HCT116 (cell line): ENCODE results near the gene LMBRD1. TPM values are rescaled to one million over a fixed set of nuclear protein-coding genes. Genes with fewer than 3 reads are reported as not detected.

Experiments used
- ATAC-seq: fragments of 200-7000 bp; cut with Tn5 transposase; 2 replicates; pipeline ENCODE4 v1.9.1; 2020; ENCODE audit warnings: mild to moderate bottlenecking, moderate library complexity
- BruUV-seq: library from RNA; stranded (reverse); fragments of 400-500 nt; replicated peaks from 2 replicates; lab custom pipeline; 2021; lab: Mats Ljungman, UMichigan
- CTCF ChIA-PET: fragments of 300-600 bp; sonication (Branson Sonifier 250); formaldehyde crosslinking; loops from one replicate; lab custom pipeline; 2021; ENCODE audit warnings: antibody characterized with exemption; lab: Charles Lee
- POLR2A ChIA-PET: fragments of 300-600, 350-600 bp; sonication (Branson Sonifier 250); formaldehyde crosslinking; loops from one replicate; lab custom pipeline; 2021; ENCODE audit warnings: antibody characterized with exemption; lab: Charles Lee
- RAD21 ChIA-PET, 2 experiments: fragments of 300-600 bp; sonication (Branson Sonifier 250); formaldehyde crosslinking; loops; one replicate each; lab custom pipeline; 2023; ENCODE audit warnings: low total read pairs in 2 of 2; ENCODE audit not compliant: uncharacterized antibody in 2 of 2, unreplicated experiment in 2 of 2, low non-redundant PET in 1 of 2; lab: Charles Lee
- DNase-seq: peaks from one replicate; pipeline ENCODE4 v3.0.0-alpha.2; 2010; ENCODE audit warnings: low read depth, low spot score
- H2AFZ ChIP-seq: fragments of 200-600 bp; shearing (Covaris generic), sonication (generic); 2 replicates; pipeline ENCODE4 v1.6.1; 2017; ENCODE audit warnings: low read depth, mixed run types, mixed read lengths, antibody characterized with exemption, low read length; ENCODE audit not compliant: poor library complexity, severe bottlenecking
- H3K27ac ChIP-seq: 2 replicates; pipeline ENCODE4 v1.5.1; 2012; ENCODE audit warnings: low read depth, low read length
- H3K27me3 ChIP-seq: fragments of 200-600 bp; sonication (generic); 2 replicates; pipeline ENCODE4 v1.6.1; 2016; ENCODE audit warnings: mixed run types, low read length, mixed read lengths; ENCODE audit not compliant: insufficient read depth
- H3K36me3 ChIP-seq, 2 experiments: fragments of 200-500 bp in 1 of 2; fragments of 200-600 bp in 1 of 2; sonication (Bioruptor generic) in 1 of 2; sonication (generic) in 1 of 2; 2 replicates each; pipeline versions ENCODE4 v1.5.1 to v1.6.1; 2014 to 2016; ENCODE audit warnings: low read length in 2 of 2, inconsistent platforms in 1 of 2, mixed read lengths in 1 of 2, mixed run types in 1 of 2; ENCODE audit not compliant: insufficient read depth in 2 of 2, control insufficient read depth in 1 of 2
- H3K4me1 ChIP-seq, 2 experiments: fragments of 200-600 bp in 1 of 2; sonication (generic) in 1 of 2; 2 replicates each; pipeline versions ENCODE4 v1.5.1 to v1.6.1; 2012 to 2017; ENCODE audit warnings: low read length in 2 of 2, inconsistent platforms in 1 of 2, mild to moderate bottlenecking in 1 of 2, mixed read lengths in 1 of 2, mixed run types in 1 of 2, moderate library complexity in 1 of 2; ENCODE audit not compliant: insufficient read depth in 2 of 2, control insufficient read depth in 1 of 2
- H3K4me2 ChIP-seq: fragments of 200-600 bp; sonication (generic); 2 replicates; pipeline ENCODE4 v1.6.1; 2017; ENCODE audit warnings: mixed run types, low read length, mixed read lengths
- H3K4me3 ChIP-seq, 2 experiments: fragments of 200-600 bp in 1 of 2; sonication (generic) in 1 of 2; replicated peaks in 1 of 2; 2 replicates each; pipeline ENCODE4 v1.5.1; 2011 to 2016; ENCODE audit warnings: low read length in 2 of 2, control low read depth in 1 of 2, low read depth in 1 of 2, mild to moderate bottlenecking in 1 of 2, mixed read lengths in 1 of 2, mixed run types in 1 of 2
- H3K79me2 ChIP-seq: fragments of 200-600 bp; sonication (generic); 2 replicates; pipeline ENCODE4 v1.6.1; 2017; ENCODE audit warnings: mild to moderate bottlenecking, mixed run types, low read length, moderate library complexity, mixed read lengths; ENCODE audit not compliant: insufficient read depth
- H3K9ac ChIP-seq: fragments of 200-600 bp; sonication (generic); 2 replicates; pipeline ENCODE4 v1.6.1; 2016; ENCODE audit warnings: low read length, mixed read lengths
- H3K9me2 ChIP-seq: fragments of 200-600 bp; sonication (generic), shearing (Covaris generic); 2 replicates; pipeline ENCODE4 v1.6.1; 2017; ENCODE audit warnings: mixed run types, mild to moderate bottlenecking, moderate library complexity; ENCODE audit not compliant: insufficient read depth
- H3K9me3 ChIP-seq, 2 experiments: fragments of 200-500 bp in 1 of 2; fragments of 200-600 bp in 1 of 2; sonication (Bioruptor generic) in 1 of 2; sonication (generic) in 1 of 2; 2 replicates each; pipeline ENCODE4 v1.6.1; 2014 to 2017; ENCODE audit warnings: low read length in 2 of 2, mixed read lengths in 2 of 2, inconsistent platforms in 1 of 2, low read depth in 1 of 2, mild to moderate bottlenecking in 1 of 2, mixed run types in 1 of 2, moderate library complexity in 1 of 2; ENCODE audit not compliant: control insufficient read depth in 1 of 2, insufficient read depth in 1 of 2
- H4K20me1 ChIP-seq: fragments of 200-600 bp; sonication (generic), shearing (Covaris generic); 2 replicates; pipeline ENCODE4 v1.6.1; 2017; ENCODE audit warnings: mixed run types, mild to moderate bottlenecking, moderate library complexity; ENCODE audit not compliant: insufficient read depth
- CEBPB ChIP-seq: IDR thresholded peaks from 2 replicates; pipeline ENCODE4 v1.6.1; 2012; ENCODE audit warnings: low read depth
- EGR1 ChIP-seq: IDR thresholded peaks from 2 replicates; pipeline ENCODE4 v1.6.1; 2012; ENCODE audit warnings: low read depth
- ELF1 ChIP-seq: IDR thresholded peaks from 2 replicates; pipeline ENCODE4 v1.6.1; 2012; ENCODE audit warnings: low read depth, borderline replicate concordance
- EZH2phosphoT487 ChIP-seq: fragments of 200-600 bp; IDR thresholded peaks from 2 replicates; pipeline ENCODE4 v1.6.1; 2018; ENCODE audit warnings: antibody characterized with exemption, borderline replicate concordance
- FOSL1 ChIP-seq: IDR thresholded peaks from 2 replicates; pipeline ENCODE4 v1.6.1; 2012; ENCODE audit warnings: low read depth
- JUND ChIP-seq: IDR thresholded peaks from 2 replicates; pipeline ENCODE4 v1.6.1; 2012
- POLR2A ChIP-seq: IDR thresholded peaks from 2 replicates; pipeline ENCODE4 v1.7.0; 2011; ENCODE audit warnings: borderline replicate concordance; ENCODE audit not compliant: insufficient read depth, insufficient read length; ENCODE audit errors: extremely low read depth
- POLR2AphosphoS5 ChIP-seq: IDR thresholded peaks from 2 replicates; pipeline ENCODE4 v1.6.1; 2011; ENCODE audit warnings: mild to moderate bottlenecking, low read depth, low read length, moderate library complexity
- RAD21 ChIP-seq: IDR thresholded peaks from 2 replicates; pipeline ENCODE4 v1.6.1; 2012; ENCODE audit warnings: low read depth, mild to moderate bottlenecking
- SIN3A ChIP-seq: IDR thresholded peaks from 2 replicates; pipeline ENCODE4 v1.6.1; 2012; ENCODE audit warnings: low read depth
- TCF7L2 ChIP-seq: IDR thresholded peaks from 2 replicates; pipeline ENCODE4 v1.7.0; 2011; ENCODE audit warnings: borderline replicate concordance, inconsistent platforms; ENCODE audit not compliant: insufficient read depth, insufficient read length; ENCODE audit errors: extremely low read depth
- YY1 ChIP-seq: IDR thresholded peaks from 2 replicates; pipeline ENCODE4 v1.6.1; 2011; ENCODE audit warnings: low read length, low read depth, moderate library complexity, mild to moderate bottlenecking; ENCODE audit not compliant: insufficient replicate concordance; ENCODE audit errors: extremely low read depth
- ZFX ChIP-seq: fragments of 450-650 bp; IDR thresholded peaks from 2 replicates; pipeline ENCODE4 v1.6.1; 2017
- ZNF274 ChIP-seq: fragments of 200-500 bp; sonication (Bioruptor generic); IDR thresholded peaks from 2 replicates; pipeline ENCODE4 v1.6.1; 2014; ENCODE audit warnings: mild to moderate bottlenecking, low read depth, low read length, inconsistent platforms
- intact Hi-C: fragments of 100-400 bp; cut with micrococcal nuclease; formaldehyde crosslinking; loops from 2 replicates; pipeline ENCODE4 v1.10.0; 2022
- total RNA-seq: library from RNA; stranded (reverse); gene quantifications from one replicate; pipeline ENCODE4 v1.2.1, GENCODE V29; 2021; ENCODE audit not compliant: unreplicated experiment
- TF ChIP-seq, protein P1 (sequence below): IDR thresholded peaks from 2 replicates; pipeline ENCODE4 v1.6.1; 2012
- TF ChIP-seq, protein P2 (sequence below): IDR thresholded peaks from 2 replicates; pipeline ENCODE4 v1.6.1; 2011; ENCODE audit warnings: mild to moderate bottlenecking, low read length, moderate library complexity; ENCODE audit not compliant: insufficient replicate concordance; ENCODE audit errors: extremely low read depth

The LMBRD1 gene
- total RNA-seq, 1 experiment from 2014 or later, result 11.9 TPM

GRCh38 chr6:69690986-69691385 lies 105.8 kb downstream of the LMBRD1 start:
- DNase-seq (no peak), ATAC-seq (no peak)
- no peak overlapping the region for H3K4me3 ChIP-seq
- ChIA-PET POLR2A (no interaction called here), CTCF (no interaction called here), RAD21 (no interaction called here)
- H3K9ac ChIP-seq, result no peak overlapping the region
- BruUV-seq, result no TSS peak
- no peaks in the 10 kb centered on the region for H3K9me3 ChIP-seq
- H3K79me2 ChIP-seq, result no peaks in the 10 kb centered on the region
- no peaks in the 10 kb centered on the region for H3K27me3 ChIP-seq
- intact Hi-C loops, result no loop called here
- no peak overlapping the region for H3K27ac ChIP-seq
- H3K36me3 ChIP-seq, result no peaks in the 10 kb centered on the region
- H2AFZ ChIP-seq, result no peak overlapping the region
- no peak overlapping the region for H3K4me2 ChIP-seq
- no peak for TF ChIP-seq TCF7L2
- TF ChIP-seq POLR2AphosphoS5, result no peak
- no peak for TF ChIP-seq ELF1
- no peak for TF ChIP-seq FOSL1
- no peak for TF ChIP-seq CEBPB
- TF ChIP-seq ZNF274, result no peak
- TF ChIP-seq, protein P1, sequence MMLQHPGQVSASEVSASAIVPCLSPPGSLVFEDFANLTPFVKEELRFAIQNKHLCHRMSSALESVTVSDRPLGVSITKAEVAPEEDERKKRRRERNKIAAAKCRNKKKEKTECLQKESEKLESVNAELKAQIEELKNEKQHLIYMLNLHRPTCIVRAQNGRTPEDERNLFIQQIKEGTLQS, result no peak
- TF ChIP-seq ZFX, result no peak
- TF ChIP-seq, all 23 proteins: peak for 0
- H4K20me1 ChIP-seq, result no peaks in the 10 kb centered on the region
- H3K4me1 ChIP-seq, result peaks cover 0 to 2% of the 10 kb centered on the region in 2 experiments; a peak in 2 of 4 replicates
- H3K9me2 ChIP-seq, result no peaks in the 10 kb centered on the region

DNA sequence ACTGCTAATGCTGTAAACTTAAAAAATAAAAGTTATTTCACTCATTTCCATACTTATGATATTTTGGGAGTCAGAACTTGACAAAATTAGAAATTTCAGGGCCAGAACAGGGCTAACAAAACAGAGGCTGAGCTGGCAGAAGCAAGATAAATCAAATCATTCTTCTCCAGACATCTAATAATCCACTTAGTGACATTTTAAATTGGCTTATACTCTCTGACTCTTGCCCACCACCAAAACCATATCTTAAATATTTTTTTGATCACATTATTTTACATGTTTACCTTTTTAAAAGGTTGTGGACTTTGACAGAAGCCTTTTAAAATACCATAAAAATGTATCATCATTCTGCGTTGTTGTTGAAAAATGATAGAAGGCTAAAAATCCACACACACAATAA lies 116.5 kb downstream of the LMBRD1 start:
- Histone ChIP-seq H3K27ac (no peak overlapping the region), H4K20me1 (no peaks in the 10 kb centered on the region; the same call in 1 of the 2 replicates), H2AFZ (no peak overlapping the region), H3K9me2 (no peaks in the 10 kb centered on the region), H3K4me1 (no peaks in the 10 kb centered on the region), H3K27me3 (no peaks in the 10 kb centered on the region), H3K36me3 (no peaks in the 10 kb centered on the region; a peak in 1 of 4 replicates), H3K9ac (no peak overlapping the region), H3K4me3 (no peak overlapping the region), H3K4me2 (no peak overlapping the region), H3K79me2 (no peaks in the 10 kb centered on the region), H3K9me3 (no peaks in the 10 kb centered on the region)
- RAD21 ChIA-PET, result no interaction called here
- intact Hi-C loops, result no loop called here
- DNase-seq, result no peak
- CTCF ChIA-PET, result no interaction called here
- BruUV-seq, result no TSS peak
- no peak for ATAC-seq
- POLR2A ChIA-PET, result no interaction called here
- TF ChIP-seq YY1 (no peak), JUND (no peak), RAD21 (no peak), CEBPB (no peak), POLR2AphosphoS5 (no peak), EZH2phosphoT487 (no peak), EGR1 (no peak), POLR2A (no peak), FOSL1 (no peak), SIN3A (no peak)
- TF ChIP-seq, protein P1, result no peak
- TF ChIP-seq, protein P2, sequence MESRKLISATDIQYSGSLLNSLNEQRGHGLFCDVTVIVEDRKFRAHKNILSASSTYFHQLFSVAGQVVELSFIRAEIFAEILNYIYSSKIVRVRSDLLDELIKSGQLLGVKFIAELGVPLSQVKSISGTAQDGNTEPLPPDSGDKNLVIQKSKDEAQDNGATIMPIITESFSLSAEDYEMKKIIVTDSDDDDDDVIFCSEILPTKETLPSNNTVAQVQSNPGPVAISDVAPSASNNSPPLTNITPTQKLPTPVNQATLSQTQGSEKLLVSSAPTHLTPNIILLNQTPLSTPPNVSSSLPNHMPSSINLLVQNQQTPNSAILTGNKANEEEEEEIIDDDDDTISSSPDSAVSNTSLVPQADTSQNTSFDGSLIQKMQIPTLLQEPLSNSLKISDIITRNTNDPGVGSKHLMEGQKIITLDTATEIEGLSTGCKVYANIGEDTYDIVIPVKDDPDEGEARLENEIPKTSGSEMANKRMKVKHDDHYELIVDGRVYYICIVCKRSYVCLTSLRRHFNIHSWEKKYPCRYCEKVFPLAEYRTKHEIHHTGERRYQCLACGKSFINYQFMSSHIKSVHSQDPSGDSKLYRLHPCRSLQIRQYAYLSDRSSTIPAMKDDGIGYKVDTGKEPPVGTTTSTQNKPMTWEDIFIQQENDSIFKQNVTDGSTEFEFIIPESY, result no peak
